ENCODE data around the gene MAP3K8. TPM values are rescaled to one million over a fixed set of nuclear protein-coding genes. Genes with fewer than 3 reads are reported as not detected.

MAP3K8 gene
- total and polyA plus RNA-seq, 9 of the 15 experiments (the other 6 are each of a cell fraction or from before 2014, with no cell fraction given): 6.9 to 23.6 (median 13.6) TPM

- Histone ChIP-seq H4K20me1 (replicated peaks; ENCODE audit: control insufficient read depth, insufficient read depth, low read length) (no peaks in the 10 kb centered on the region), H3K4me2 (ENCODE audit: insufficient read depth, low read length) (0 out of 2 replicates have a peak overlapping the region, but pooled peaks have one; percentile 2), H3K27me3 (ENCODE audit: control insufficient read depth in 2 of 2, insufficient read depth in 2 of 2, low read length in 2 of 2) (no peaks in the 10 kb centered on the region), H3K4me1 (replicated peaks in 1 of 2; ENCODE audit: control insufficient read depth in 2 of 2, insufficient read depth in 2 of 2, low read length in 2 of 2) (peaks cover 8 to 39% of the 10 kb centered on the region in 2 experiments; a peak in 4 of 5 replicates), H3K36me3 (ENCODE audit: control insufficient read depth, insufficient read depth, low read length) (no peaks in the 10 kb centered on the region), H3K79me2 (ENCODE audit: control insufficient read depth, insufficient read depth, low read length) (no peaks in the 10 kb centered on the region), H3K27ac (ENCODE audit: extremely low read depth, low read depth, low read length) (peak overlapping the region; percentile 1), H3K4me3 (no peak overlapping the region), H2AFZ (ENCODE audit: low read depth, low read length) (peak overlapping the region; percentile 67), H3K9me1 (ENCODE audit: control insufficient read depth, insufficient read depth, low read length) (no peaks in the 10 kb centered on the region), H3K9ac (ENCODE audit: insufficient read depth in 1 of 2, low read depth in 2 of 2, low read length in 2 of 2) (peak overlapping the region in 1 of 2 experiments; percentile 22; a peak in 1 of 4 replicates), H3K9me3 (replicated peaks; ENCODE audit: control insufficient read depth, insufficient read depth, low read depth, low read length) (no peaks in the 10 kb centered on the region)
- 24% methylated on average over 11 of the region's 11 CpGs for WGBS (ENCODE audit: insufficient coverage, low coverage, missing lambda C conversion rate)
- no TSS peak for BruUV-seq (replicated peaks)
- intact Hi-C loops (cut with micrococcal nuclease) (loop anchor here (5.0 kb wide), 1 partner anchor 65 kb away; no protein-coding TSS in a partner anchor), in situ Hi-C loops (cut with MboI) (no loop called here)
- DNase-seq (ENCODE audit: extremely low read depth in 1 of 4, low spot score in 3 of 4): peak; percentile 59 to 87 (median 72)
- CTCF ChIA-PET (ENCODE audit: low intra/inter-chr PET ratio): no interaction called here
- ATAC-seq: peak; percentile 93
- POLR2A ChIA-PET: interaction anchor here (1.1 to 3.6 kb wide), 4 partner anchors 8 to 65 kb away, joined by 4 to 16 read pairs (median 4); no protein-coding TSS in a partner anchor
- peak; percentile 96 for FAIRE-seq
- TF ChIP-seq CHD1 (IDR thresholded peaks at IDR 0.05; ENCODE audit: low read length) (no peak), BRCA1 (IDR thresholded peaks at IDR 0.05) (no peak), BRCA1 (CRISPR knock-in tag; IDR thresholded peaks at IDR 0.05) (no peak), MGA (IDR thresholded peaks at IDR 0.05) (0 out of 2 replicates have a peak, but pooled peaks have one; percentile 30), FOXO4 (CRISPR knock-in tag; IDR thresholded peaks at IDR 0.05) (no peak), ZBTB26 (CRISPR knock-in tag; IDR thresholded peaks at IDR 0.05) (no peak), DNMT1 (IDR thresholded peaks at IDR 0.05) (no peak)
Observed at GRCh38 chr10:30502266-30503060, 68.5 kb downstream of the MAP3K8 start.
